Activated naive CD4-positive, alpha-beta T cell treated with anti-CD3 and anti-CD28 coated beads, Interleukin-2, amount 50 U/mL, for 24 hours (primary cell): ENCODE measurements around the gene FLRT2.

ENCODE experiments used
- H3K27ac Mint-ChIP-seq: one replicate; pipeline ENCODE4 v1.8.0; 2021; ENCODE audit warnings: mild to moderate bottlenecking, mixed read lengths
- H3K27me3 Mint-ChIP-seq: one replicate; pipeline ENCODE4 v1.8.0; 2021; ENCODE audit warnings: mixed read lengths
- H3K36me3 Mint-ChIP-seq: one replicate; pipeline ENCODE4 v1.8.0; 2021; ENCODE audit warnings: mixed read lengths
- H3K4me1 Mint-ChIP-seq: one replicate; pipeline ENCODE4 v1.8.0; 2021; ENCODE audit warnings: mixed read lengths
- H3K4me3 Mint-ChIP-seq: one replicate; pipeline ENCODE4 v1.8.0; 2021; ENCODE audit warnings: mild to moderate bottlenecking, mixed read lengths
- H3K9me3 Mint-ChIP-seq: one replicate; pipeline ENCODE4 v1.8.0; 2021; ENCODE audit warnings: mixed read lengths

FLRT2 gene

DNA sequence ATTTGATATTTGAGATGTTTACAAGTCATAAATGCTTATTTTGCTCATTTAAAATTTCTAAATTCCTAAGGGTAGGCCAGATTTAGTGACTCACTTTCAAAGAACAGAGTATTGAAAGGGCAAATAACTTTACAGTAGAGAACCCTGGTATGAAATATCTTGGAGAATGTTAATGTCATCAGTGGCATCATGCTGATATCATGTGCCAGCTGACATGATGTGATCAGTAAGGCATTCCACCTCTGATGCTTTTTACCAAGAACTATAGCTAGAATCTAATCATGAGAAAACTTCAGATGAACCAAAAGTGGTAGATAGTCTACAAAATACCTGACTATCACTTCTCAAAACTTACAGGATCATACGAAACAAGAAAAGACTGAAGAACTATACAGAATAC is 2.9 kb upstream of the FLRT2 start:
- Mint-ChIP-seq H3K9me3 (no peaks in the 10 kb centered on the region), H3K27me3 (peaks cover 30% of the 10 kb centered on the region), H3K4me3 (no peak overlapping the region), H3K4me1 (peaks cover 3% of the 10 kb centered on the region), H3K36me3 (no peaks in the 10 kb centered on the region), H3K27ac (no peak overlapping the region)

DNA sequence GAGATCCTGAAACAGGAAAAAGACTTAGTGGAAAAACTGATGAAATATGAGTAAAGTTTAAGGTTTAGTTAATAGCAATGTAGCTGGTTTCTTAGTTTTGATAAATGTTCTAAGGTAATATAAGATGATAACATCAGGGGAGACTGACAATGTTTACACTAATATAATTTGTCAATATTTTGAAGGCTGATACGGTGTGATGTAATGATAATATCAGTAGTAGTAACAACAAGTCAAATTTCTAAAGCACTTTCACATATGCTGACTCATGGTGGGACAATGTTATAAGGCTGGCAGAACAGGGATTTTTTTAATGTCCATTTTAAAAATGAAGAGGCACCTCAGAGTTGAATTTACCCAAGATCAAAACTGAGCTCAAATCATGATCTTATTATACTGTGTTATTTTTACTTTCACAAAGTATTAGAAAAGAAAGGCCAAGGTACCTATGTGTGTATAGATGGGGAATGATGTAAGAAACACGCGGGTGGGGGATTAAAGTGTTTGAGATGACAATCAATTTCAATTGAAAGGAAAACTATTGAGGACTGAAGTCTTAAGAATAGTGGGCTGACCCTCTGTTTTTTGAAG is 2.4 kb upstream of the FLRT2 start:
- peaks cover 7% of the 10 kb centered on the region for H3K4me1 Mint-ChIP-seq
- H3K27me3 Mint-ChIP-seq, result peaks cover 36% of the 10 kb centered on the region
- H3K36me3 Mint-ChIP-seq, result no peaks in the 10 kb centered on the region
- no peak overlapping the region for H3K4me3 Mint-ChIP-seq
- no peak overlapping the region for H3K27ac Mint-ChIP-seq
- no peaks in the 10 kb centered on the region for H3K9me3 Mint-ChIP-seq

DNA sequence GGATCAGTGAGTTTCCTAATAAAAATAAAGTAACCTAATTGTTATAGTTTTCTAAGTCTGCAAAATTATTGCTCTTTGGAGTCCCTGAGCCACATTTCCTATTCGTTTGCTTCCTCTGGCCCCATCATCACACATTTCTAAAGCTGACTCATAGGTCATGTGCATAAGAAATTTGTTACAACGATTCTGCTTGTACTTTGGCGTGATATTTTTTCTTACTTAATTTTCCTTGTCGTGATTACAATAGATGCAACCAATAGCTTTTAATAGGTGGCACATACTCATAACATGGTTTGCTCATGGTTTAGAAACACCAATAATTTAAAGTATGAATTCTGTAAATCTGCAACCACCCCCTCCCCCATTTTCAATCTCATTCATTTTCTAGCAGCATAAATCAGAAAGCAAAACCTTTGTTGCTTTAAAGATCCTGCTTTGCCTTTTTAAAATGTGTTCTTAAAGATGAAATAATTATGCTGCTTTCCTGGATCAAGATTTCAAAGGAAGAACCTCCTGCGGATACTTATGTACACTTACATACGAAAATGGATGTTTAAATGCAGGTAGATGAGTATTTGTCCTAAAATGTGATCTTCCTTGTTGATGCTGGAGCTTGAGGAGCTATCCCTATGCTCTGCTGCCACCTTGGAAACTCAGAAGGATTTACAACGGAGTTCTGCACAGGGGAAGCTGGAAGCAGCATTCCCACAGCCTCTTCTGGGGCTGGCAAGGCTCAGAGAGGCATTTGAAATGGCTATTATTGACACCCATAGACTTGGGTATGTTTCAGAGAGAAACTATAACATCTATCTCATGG is 1.7 kb upstream of the FLRT2 start:
- Mint-ChIP-seq H3K4me3 (no peak overlapping the region), H3K27me3 (peaks cover 41% of the 10 kb centered on the region), H3K9me3 (no peaks in the 10 kb centered on the region), H3K36me3 (no peaks in the 10 kb centered on the region), H3K4me1 (peaks cover 10% of the 10 kb centered on the region), H3K27ac (no peak overlapping the region)

DNA sequence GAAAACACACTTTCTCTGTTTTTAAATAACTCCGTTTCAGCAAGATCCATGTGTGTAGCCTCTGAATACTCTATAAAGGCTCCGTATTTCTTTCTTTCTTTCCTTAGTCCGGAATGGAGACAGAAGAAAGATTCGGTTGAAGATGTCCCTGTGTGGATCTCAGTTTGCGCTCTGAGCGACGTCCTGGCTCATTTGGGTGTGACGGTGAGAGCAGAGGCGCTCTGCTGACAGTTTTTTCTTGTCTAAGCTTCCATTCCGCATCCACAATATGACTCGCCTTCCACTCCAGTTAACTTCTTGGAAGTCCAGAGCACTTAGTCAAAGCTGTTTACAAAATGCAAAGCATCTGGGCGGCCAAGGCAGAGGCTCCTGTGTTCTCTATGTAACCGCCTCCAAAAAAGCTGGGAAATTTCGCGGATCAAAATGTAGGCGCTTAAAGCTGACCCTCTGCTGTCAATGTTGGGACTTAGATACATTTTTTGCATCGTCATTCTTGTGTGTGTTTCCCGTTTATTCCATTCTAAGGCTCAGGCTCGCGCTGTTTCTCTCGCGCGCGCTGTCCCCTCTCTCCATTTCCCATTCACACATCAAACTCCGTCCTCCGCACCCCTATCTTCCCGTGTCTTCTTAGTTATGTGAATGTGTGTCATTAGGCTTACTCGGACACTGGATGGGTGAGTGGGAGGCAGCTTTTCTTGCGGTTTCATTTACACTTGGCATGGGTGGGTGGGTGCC is 880 bp upstream of the FLRT2 start:
- no peak overlapping the region for H3K4me3 Mint-ChIP-seq
- peaks cover 10% of the 10 kb centered on the region for H3K4me1 Mint-ChIP-seq
- H3K27ac Mint-ChIP-seq, result no peak overlapping the region
- peaks cover 43% of the 10 kb centered on the region for H3K27me3 Mint-ChIP-seq
- H3K9me3 Mint-ChIP-seq, result no peaks in the 10 kb centered on the region
- H3K36me3 Mint-ChIP-seq, result no peaks in the 10 kb centered on the region

DNA sequence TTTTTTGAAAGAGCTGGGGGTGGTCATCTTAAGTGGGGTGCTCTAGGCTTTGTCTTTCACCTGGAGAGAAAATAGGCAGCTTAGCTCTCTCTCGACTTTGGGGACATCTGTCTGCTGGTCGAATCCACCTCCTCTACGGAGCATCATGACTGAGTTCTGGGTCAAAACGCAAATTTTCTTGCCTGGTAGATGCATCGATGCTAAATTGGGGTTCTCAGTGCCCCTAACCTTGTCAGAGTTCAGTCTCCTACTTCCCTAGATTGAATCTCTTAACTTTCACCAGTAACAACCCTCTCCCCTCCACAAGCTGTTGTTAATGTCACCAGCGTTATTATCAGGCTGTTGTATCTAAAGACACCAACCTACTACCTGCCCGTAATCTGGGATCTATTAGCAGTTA is 682 bp downstream of the FLRT2 start:
- Mint-ChIP-seq H3K27me3 (peaks cover 53% of the 10 kb centered on the region), H3K4me1 (peaks cover 10% of the 10 kb centered on the region), H3K4me3 (no peak overlapping the region), H3K36me3 (no peaks in the 10 kb centered on the region), H3K27ac (no peak overlapping the region), H3K9me3 (no peaks in the 10 kb centered on the region)

DNA sequence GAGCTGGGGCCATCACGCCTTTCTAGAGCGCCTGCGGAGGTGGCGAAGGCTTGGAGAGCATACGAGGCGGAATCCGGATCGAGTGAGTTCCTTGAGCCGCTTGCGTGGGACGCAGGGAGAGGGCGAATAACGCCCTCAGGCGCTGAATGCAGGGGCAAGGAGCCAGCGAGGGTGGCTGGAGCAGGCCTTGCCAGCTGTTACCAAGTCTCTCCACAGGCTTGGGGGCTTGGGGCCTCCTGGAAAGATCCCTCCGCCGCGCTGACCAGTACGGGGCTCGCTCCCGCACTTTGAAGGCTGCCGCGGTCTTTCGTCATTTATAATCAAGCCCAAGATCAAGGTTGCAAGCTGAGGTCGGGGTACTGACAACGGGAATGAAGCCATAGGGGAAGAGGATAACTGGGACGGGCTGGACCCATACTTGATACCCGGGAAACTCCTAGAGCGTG is 1.2 kb downstream of the FLRT2 start:
- Mint-ChIP-seq H3K9me3 (no peaks in the 10 kb centered on the region), H3K36me3 (no peaks in the 10 kb centered on the region), H3K4me1 (peaks cover 10% of the 10 kb centered on the region), H3K27ac (no peak overlapping the region), H3K4me3 (no peak overlapping the region), H3K27me3 (peaks cover 54% of the 10 kb centered on the region)

DNA sequence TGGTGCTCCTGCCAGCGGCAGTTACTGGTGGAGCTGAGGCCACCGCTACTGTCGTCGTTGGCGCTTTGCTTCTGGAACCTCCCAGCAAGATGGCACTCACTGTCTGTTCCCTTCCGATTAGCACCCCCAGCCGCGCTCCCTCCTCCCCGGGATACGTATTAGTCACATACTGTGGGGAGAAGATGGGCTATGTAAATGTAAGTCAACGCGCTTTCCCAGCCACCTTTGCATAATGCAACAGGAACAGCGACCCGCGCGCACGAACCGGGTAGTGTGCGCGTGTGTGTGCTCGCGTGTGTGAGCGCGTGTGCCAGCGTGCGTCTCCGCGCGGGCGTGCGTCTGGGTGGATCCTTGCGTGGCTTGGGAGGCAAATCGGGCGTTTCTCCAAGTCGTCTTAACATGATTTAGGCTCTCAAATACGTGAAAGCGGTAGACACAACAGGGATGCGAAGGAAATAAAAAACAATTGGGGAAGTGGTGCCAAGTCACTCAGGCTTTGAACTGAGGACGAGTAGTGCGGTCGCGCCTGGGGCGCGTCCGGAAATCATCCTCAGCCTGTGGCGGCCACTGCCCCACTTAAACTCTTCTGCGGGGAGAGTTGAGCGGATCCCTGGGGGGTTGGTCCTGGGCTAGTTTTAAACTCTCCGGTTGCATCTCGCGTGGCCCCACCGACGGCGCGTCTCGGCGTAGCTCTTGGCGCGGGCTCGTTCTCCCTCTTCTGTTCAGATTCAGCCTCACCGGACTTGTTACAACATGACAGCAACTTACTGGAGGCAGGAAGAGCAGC is 1.8 kb downstream of the FLRT2 start:
- Mint-ChIP-seq H3K27me3 (peaks cover 53% of the 10 kb centered on the region), H3K27ac (no peak overlapping the region)

DNA sequence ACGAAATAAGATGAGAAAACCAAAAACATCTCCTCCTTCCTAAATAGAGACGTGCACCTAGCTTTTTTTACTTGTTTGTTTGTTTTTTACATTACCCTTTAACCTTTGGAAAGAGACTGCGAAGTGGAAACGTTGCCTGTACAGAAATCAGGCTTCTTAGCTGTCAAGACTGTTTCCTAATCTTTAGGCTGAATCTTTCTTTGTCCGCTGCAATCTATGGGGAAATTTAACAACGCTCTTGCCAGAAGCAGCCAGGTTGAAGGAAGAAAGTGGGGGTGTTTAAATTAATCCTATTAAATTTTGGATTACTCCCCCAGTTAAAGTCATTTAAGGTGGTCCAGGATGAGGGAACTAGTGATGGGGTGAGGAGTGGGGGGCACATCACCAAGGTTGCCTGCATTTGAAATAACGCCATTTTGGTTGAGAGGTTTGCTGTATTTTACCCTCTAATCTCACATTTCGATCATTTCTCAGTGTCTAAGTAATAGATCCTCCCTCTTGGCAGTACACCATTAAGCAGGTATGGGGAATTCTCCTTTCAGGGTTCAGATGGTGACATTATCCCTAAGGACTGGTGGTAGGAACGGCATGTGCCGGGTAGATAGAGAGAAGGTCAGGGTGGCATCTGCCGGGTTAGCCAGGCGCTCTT is 2.6 kb downstream of the FLRT2 start:
- peaks cover 56% of the 10 kb centered on the region for H3K27me3 Mint-ChIP-seq
- peaks cover 10% of the 10 kb centered on the region for H3K4me1 Mint-ChIP-seq
- H3K4me3 Mint-ChIP-seq, result no peak overlapping the region
- no peak overlapping the region for H3K27ac Mint-ChIP-seq
- H3K36me3 Mint-ChIP-seq, result no peaks in the 10 kb centered on the region
- no peaks in the 10 kb centered on the region for H3K9me3 Mint-ChIP-seq

More for the DNA sequence above, 1.8 kb downstream of the FLRT2 start:
- peaks cover 10% of the 10 kb centered on the region for H3K4me1 Mint-ChIP-seq
- H3K36me3 Mint-ChIP-seq, result no peaks in the 10 kb centered on the region
- no peaks in the 10 kb centered on the region for H3K9me3 Mint-ChIP-seq
- H3K4me3 Mint-ChIP-seq, result peak overlapping the region; percentile 47

DNA sequence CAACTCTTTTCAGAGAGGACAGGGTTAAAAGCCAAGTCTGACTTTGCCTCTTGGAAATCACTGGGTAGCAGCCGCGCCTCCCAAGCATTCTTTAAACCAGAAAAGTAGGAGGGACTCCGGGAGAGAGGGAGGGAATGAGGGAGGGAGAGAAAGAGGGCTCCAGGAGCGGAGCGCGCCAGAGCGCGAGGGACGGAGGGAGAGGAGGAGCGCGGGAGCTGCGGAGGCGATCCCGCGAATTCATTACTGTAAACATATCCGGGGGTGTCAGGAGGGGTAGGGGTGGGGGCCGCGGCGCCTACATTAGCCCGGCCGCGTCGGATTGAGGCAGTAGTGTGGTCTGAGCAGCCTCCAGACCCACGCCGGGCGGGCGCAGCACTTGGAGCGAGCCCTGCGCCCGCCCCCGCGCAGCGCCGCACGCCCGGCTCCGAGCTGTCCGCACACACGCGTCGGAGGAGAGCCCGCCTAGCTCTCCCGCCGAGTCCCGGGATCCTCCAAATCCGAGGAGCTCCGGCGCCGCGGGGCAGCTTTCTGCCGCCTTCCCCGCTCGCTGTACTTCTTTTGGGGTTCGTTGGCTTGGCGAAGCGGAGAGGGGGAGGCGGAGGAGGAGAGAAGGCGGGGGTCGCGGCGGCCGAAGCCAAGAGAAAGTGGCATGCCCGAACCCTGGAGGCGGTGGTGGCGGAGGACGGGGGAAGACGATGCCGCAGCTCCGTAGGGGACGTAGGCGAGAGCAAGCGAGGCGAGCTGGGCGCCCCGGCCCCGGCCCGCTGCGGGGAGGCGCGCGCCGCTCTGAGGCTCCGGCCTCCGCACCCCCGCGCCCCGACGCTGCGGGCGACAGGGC is 3.3 kb downstream of the FLRT2 start:
- Mint-ChIP-seq H3K4me3 (no peak overlapping the region), H3K36me3 (no peaks in the 10 kb centered on the region), H3K27ac (no peak overlapping the region), H3K27me3 (peaks cover 56% of the 10 kb centered on the region), H3K9me3 (no peaks in the 10 kb centered on the region), H3K4me1 (peaks cover 10% of the 10 kb centered on the region)

DNA sequence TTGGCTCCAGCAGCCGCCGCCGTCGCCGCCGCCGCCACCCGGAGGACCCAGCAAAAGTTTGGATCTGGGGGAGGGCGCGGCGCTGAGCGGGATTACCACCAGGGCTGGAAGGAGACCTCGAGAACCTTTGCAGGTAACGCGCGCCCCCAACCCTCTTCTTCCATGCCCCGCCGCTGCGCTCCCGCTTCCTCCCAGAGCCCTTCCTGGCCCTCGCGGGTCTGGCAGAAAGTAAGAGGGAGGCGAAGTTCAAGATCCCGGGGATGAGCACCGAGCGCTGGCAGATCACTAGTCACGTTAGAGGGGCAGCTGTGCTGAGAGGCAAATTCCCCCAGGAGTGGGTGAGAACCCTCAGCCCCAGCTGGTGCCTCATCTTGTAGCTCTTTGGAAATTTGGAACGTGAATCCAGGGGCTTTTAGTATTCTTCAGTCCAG is 3.9 kb downstream of the FLRT2 start:
- Mint-ChIP-seq H3K4me3 (no peak overlapping the region), H3K9me3 (no peaks in the 10 kb centered on the region), H3K27ac (no peak overlapping the region)

DNA sequence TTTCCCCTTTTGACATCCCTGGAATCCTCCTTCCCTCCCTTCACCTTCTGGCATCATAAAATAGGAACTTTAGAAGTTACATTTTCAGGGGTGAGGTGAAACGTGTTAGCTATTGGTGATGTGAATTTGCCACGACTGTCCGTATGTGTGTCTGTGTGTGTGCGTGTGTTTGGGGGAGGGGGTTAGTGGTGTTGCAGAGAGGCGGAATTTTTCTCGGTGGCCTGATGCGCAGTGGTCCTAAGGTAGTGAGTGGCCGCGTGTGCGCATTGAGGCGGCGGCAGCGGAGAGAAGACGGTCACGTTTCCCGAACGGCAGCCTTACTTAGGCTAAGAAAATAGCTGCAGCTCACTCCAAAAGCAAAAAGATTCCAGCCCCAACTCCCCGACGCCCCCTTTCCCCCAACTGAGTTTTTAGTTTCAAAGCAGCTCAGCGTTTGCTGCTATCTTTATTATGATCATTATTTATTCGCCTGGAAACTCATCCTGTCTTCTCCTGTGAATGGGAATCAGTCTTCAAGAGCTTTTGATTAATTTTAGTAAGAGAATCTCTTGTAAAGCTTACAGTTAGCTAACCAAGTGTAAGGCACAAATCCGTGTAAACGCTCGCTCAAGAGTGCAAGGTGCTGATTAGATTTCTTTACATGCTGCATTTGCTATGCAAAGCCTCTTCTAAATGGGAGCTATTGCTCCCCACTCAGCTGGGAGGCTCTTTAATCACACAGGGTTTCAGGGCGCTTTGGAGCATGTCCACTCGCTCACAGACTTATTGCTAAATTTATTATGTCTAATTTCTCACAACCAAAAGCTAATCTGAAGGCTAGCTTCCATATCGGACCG is 4.7 kb downstream of the FLRT2 start:
- Mint-ChIP-seq H3K4me3 (no peak overlapping the region), H3K27ac (no peak overlapping the region), H3K27me3 (peaks cover 46% of the 10 kb centered on the region), H3K36me3 (no peaks in the 10 kb centered on the region), H3K9me3 (no peaks in the 10 kb centered on the region), H3K4me1 (peaks cover 10% of the 10 kb centered on the region)

More for the DNA sequence above, 3.9 kb downstream of the FLRT2 start:
- Mint-ChIP-seq H3K27me3 (peaks cover 52% of the 10 kb centered on the region), H3K4me1 (peaks cover 10% of the 10 kb centered on the region), H3K36me3 (no peaks in the 10 kb centered on the region)

DNA sequence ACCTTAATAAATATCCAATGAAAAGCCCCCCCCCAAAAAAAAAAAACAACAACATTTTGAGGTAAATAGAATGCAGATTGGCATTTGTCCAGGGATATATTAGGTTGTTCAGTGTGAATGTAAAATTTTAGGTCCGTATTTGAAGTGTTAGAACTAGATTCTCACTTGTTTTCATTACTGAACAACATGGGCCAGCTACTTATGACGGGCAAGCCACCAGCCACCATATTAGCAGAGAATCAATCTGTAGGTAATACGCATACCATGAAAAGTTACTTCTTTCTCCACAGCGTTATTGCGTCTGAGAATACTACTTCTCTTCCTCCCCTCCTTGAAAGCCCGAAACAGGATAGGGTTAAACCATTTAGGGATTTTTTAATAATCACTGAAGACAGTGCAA is 5.4 kb downstream of the FLRT2 start:
- H3K27me3 Mint-ChIP-seq, result peaks cover 42% of the 10 kb centered on the region
- H3K36me3 Mint-ChIP-seq, result no peaks in the 10 kb centered on the region

DNA sequence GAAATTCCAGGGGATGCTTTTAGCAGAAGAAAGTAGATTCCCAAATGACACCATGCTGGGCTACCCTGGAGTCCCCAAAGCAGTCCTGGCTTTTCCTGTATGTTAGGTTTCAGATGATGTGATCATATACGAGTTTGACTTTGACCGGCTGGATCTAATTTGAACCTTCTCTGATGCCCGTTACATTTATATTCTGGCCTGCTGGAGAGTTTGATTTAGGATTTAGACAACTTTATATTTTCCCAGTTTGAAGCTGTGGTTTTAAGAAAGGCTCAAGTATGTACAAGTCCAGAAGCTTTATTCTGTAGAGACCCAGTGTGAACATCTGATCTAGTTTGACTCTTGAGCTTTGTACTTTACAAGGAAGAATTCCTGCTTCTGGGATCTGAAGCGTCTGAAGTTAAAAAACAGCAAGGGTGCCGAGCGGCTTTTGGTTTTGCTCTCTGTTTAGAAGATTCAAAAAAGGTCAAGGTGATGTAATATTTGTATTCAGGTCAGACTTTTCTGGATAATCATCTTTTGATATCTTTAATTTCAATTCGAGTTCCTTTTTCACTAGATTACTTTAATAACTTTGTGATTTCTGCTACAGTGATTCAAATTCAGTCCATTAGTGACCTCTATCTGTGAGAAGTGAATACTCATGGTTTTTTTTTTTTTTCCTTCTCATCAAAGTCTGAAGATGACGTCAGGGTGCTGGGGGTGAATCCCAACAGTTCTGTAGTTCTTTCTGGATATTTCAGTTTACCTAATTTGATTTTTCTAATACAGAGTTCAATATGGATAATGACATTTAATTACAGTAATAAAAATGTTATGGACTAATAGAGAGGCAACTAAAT is 6.3 kb downstream of the FLRT2 start:
- Mint-ChIP-seq H3K9me3 (no peaks in the 10 kb centered on the region), H3K36me3 (no peaks in the 10 kb centered on the region), H3K27me3 (peaks cover 35% of the 10 kb centered on the region)

More for the DNA sequence above, 5.4 kb downstream of the FLRT2 start:
- no peak overlapping the region for H3K27ac Mint-ChIP-seq
- H3K4me1 Mint-ChIP-seq, result peaks cover 10% of the 10 kb centered on the region
- H3K9me3 Mint-ChIP-seq, result no peaks in the 10 kb centered on the region
- no peak overlapping the region for H3K4me3 Mint-ChIP-seq

More for the DNA sequence above, 6.3 kb downstream of the FLRT2 start:
- Mint-ChIP-seq H3K27ac (no peak overlapping the region), H3K4me1 (peaks cover 10% of the 10 kb centered on the region), H3K4me3 (no peak overlapping the region)
